Testis (tissue), 3 donors: ENCODE data around the gene MAGOHB. TPM values are rescaled to one million over a fixed set of nuclear protein-coding genes. Genes with fewer than 3 reads are reported as not detected.
"Not testable (repeated sequence)": the region's sequence is repeated elsewhere in the genome, so short reads cannot be mapped to it uniquely, and the experiment has no call there.

Experiments used
- DNase-seq: peaks from one replicate; pipeline ENCODE4 v3.0.0-alpha.2; 2019
- H3K27ac ChIP-seq, 2 donors: fragments of 200-600 bp; sonication (generic); one replicate each; pipeline ENCODE4 v1.5.1; 2019
- H3K27me3 ChIP-seq: fragments of 200-600 bp; sonication (generic); one replicate; pipeline ENCODE4 v1.5.1; 2019
- H3K36me3 ChIP-seq: fragments of 200-600 bp; sonication (generic); one replicate; pipeline ENCODE4 v1.5.1; 2017; ENCODE audit warnings: low read depth; ENCODE audit errors: missing control alignments
- H3K4me1 ChIP-seq: fragments of 200-600 bp; sonication (generic); one replicate; pipeline ENCODE4 v1.5.1; 2019
- H3K4me3 ChIP-seq, 2 donors: fragments of 200-600 bp; sonication (generic); one replicate each; pipeline ENCODE4 v1.5.1; 2017 to 2019
- H3K9me3 ChIP-seq: fragments of 200-600 bp; sonication (generic); one replicate; pipeline ENCODE4 v1.5.1; 2017
- CTCF ChIP-seq, 3 experiments: fragments of 450-650 bp in 2 of 3; fragments of 200-600 bp in 1 of 3; sonication (generic) in 1 of 3; IDR thresholded peaks; one replicate each; pipeline ENCODE4 v1.5.1; 2016 to 2019; ENCODE audit warnings: antibody characterized with exemption in 3 of 3, mild to moderate bottlenecking in 2 of 3, moderate library complexity in 1 of 3
- POLR2A ChIP-seq: fragments of 450-650 bp; IDR thresholded peaks from one replicate; pipeline ENCODE4 v1.6.1; 2017; ENCODE audit warnings: antibody characterized with exemption, mild to moderate bottlenecking, moderate library complexity
- WGBS, 2 donors: methylation state at CpG; one replicate each; pipeline ENCODE4 v1.1.5; 2018; 5-methylcytosine and 5-hydroxymethylcytosine counted together
- intact Hi-C: fragments of 100-400 bp; cut with DNase I; formaldehyde crosslinking; loops from one replicate; pipeline ENCODE4 v1.15.1; 2023; ENCODE audit warnings: low total_unique reads
- polyA plus RNA-seq: library from polyadenylated mRNA; stranded (reverse); fragments of 350-450 nt; fragmentation: Illumina TruSeq; extraction: RNeasy Lipid Tissue Mini Kit (QIAGEN cat#74804); gene quantifications from one replicate; pipeline ENCODE4 v1.2.3, GENCODE V29; 2014; ENCODE audit warnings: low read depth, low replicate concordance; ENCODE audit not compliant: insufficient read depth
- total RNA-seq, 2 donors: library from RNA; depleted of rRNA; stranded (reverse); fragments of >200 nt; gene quantifications; one replicate each; pipeline ENCODE4 v1.2.3, GENCODE V29; 2016

Gene MAGOHB
- total and polyA plus RNA-seq, 3 donors from 2014 or later: 16.1 to 20.5 (median 16.7) TPM

GRCh38 chr12:10590966-10591365 is 22.4 kb downstream of the MAGOHB start:
- no peak for DNase-seq
- 88 to 95% methylated on average over 3 of the region's 3 CpGs for WGBS, 2 donors
- TF ChIP-seq POLR2A (no peak), CTCF (IDR thresholded peaks at IDR 0.05) (no peak)
- Histone ChIP-seq H3K4me3 (no peak overlapping the region), H3K27ac (no peak overlapping the region), H3K36me3 (no peaks in the 10 kb centered on the region), H3K4me1 (no peaks in the 10 kb centered on the region), H3K27me3 (no peaks in the 10 kb centered on the region), H3K9me3 (no peaks in the 10 kb centered on the region)
- intact Hi-C loops: no loop called here

- no peak for TF ChIP-seq POLR2A
- no peak for TF ChIP-seq CTCF (IDR thresholded peaks at IDR 0.05)
- Histone ChIP-seq H3K4me3 (no peak overlapping the region), H3K27ac (no peak overlapping the region), H3K4me1 (no peaks in the 10 kb centered on the region), H3K36me3 (no peaks in the 10 kb centered on the region), H3K9me3 (no peaks in the 10 kb centered on the region), H3K27me3 (no peaks in the 10 kb centered on the region)
- intact Hi-C loops: no loop called here
- no peak for DNase-seq
- 88 to 97% methylated on average over 1 of the region's 1 CpG for WGBS, 2 donors
Measured at GRCh38 chr12:10584415-10584814, 29.0 kb downstream of the MAGOHB start.

- intact Hi-C loops: no loop called here
- Histone ChIP-seq H3K4me3 (no peak overlapping the region), H3K27me3 (no peaks in the 10 kb centered on the region), H3K36me3 (no peaks in the 10 kb centered on the region), H3K4me1 (no peaks in the 10 kb centered on the region), H3K9me3 (no peaks in the 10 kb centered on the region), H3K27ac (no peak overlapping the region)
- no peak for TF ChIP-seq POLR2A
- TF ChIP-seq CTCF (IDR thresholded peaks at IDR 0.05): no peak
- DNase-seq: no peak
- WGBS, 2 donors: 96 to 98% methylated on average over 3 of the region's 3 CpGs
Measured at GRCh38 chr12:10582704-10583103, 30.7 kb downstream of the MAGOHB start.

- DNase-seq, H3K36me3 ChIP-seq, H3K27me3 ChIP-seq, H3K4me3 ChIP-seq, H3K4me1 ChIP-seq, H3K9me3 ChIP-seq, intact Hi-C loops, H3K27ac ChIP-seq: not testable (repeated sequence)
- 70 to 83% methylated on average over 3 of the region's 3 CpGs for WGBS, 2 donors
Measured at GRCh38 chr12:10582133-10582532, 31.3 kb downstream of the MAGOHB start.

- intact Hi-C loops: no loop called here
- Histone ChIP-seq H3K9me3 (no peaks in the 10 kb centered on the region), H3K36me3 (no peaks in the 10 kb centered on the region), H3K27me3 (no peaks in the 10 kb centered on the region), H3K4me3 (no peak overlapping the region), H3K27ac (no peak overlapping the region), H3K4me1 (no peaks in the 10 kb centered on the region)
- WGBS, 2 donors: 62 to 97% methylated on average over 2 of the region's 2 CpGs
- no peak for DNase-seq
- TF ChIP-seq CTCF (IDR thresholded peaks at IDR 0.05) (no peak), POLR2A (no peak)
Measured at GRCh38 chr12:10574307-10574706, 39.1 kb downstream of the MAGOHB start.

- DNase-seq, H3K27ac ChIP-seq, H3K9me3 ChIP-seq, H3K36me3 ChIP-seq, H3K27me3 ChIP-seq, intact Hi-C loops, H3K4me3 ChIP-seq, H3K4me1 ChIP-seq: not testable (repeated sequence)
- 44 to 55% methylated on average over 3 of the region's 3 CpGs for WGBS, 2 donors
Measured at GRCh38 chr12:10572021-10572490, 41.4 kb downstream of the MAGOHB start.
